SK-N-SH (cell line): ENCODE measurements around the gene PDE9A.

Source experiments
- CTCF ChIP-seq: fragments of 200-600 bp; sonication (generic); IDR thresholded peaks from 2 replicates; pipeline ENCODE4 v1.6.1; 2017; ENCODE audit warnings: antibody characterized with exemption, mild to moderate bottlenecking, moderate library complexity
- SMC3 ChIP-seq: IDR thresholded peaks from 2 replicates; pipeline ENCODE4 v1.6.1; 2012; ENCODE audit warnings: low read depth, low read length, improper control_type of control experiment
- TF ChIP-seq, protein P1 (sequence below): IDR thresholded peaks from 2 replicates; pipeline ENCODE4 v1.4.0; 2012; ENCODE audit warnings: low read depth
- TF ChIP-seq, protein P2 (sequence below): fragments of 150-350 bp; IDR thresholded peaks from 2 replicates; pipeline ENCODE4 v1.6.1; 2017; ENCODE audit warnings: antibody characterized with exemption, low read length, low read depth, borderline replicate concordance

DNA sequence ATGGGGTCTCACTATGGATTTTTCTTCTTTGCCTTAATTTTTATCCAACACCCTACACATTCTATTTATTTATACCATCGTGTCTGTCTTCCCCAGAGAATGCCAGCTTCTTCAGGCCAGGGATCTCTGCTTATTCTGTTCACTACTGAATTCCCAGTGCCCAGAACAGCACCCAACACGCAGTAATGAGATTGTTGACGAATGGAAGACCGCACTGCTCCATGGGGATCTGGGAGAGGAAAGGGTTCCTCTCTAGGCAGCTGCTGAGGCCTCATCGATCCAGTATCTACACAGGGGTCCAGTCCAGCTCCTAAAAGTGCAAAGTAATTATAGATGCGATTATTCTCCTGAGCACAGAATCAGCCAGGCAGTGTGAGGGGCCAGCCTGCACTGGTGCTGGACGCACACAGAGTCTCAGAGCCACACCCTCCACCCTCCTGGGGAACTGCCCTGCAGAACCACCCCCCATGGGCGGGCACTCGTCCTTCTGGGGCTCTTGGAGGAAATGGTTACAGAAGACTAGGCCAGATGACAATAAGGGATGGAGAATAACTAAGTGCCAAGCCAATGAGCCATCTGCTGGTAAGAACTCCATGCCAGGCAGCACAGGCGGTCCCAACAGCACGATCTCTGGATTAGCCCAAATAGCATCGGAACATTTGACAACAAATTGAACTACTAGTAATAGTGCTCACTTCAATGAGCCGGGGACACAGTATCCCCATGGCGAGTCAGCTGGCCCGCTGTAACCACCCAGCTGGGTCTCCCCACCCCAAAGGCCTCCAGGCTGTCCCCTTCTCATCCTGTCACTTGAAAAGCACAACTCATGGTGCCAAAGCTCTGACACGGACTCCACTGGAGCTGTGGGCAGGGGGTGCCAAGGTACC lies 1.7 kb upstream of the PDE9A start:
- TF ChIP-seq CTCF (no peak), SMC3 (no peak)
- TF ChIP-seq, protein P1, sequence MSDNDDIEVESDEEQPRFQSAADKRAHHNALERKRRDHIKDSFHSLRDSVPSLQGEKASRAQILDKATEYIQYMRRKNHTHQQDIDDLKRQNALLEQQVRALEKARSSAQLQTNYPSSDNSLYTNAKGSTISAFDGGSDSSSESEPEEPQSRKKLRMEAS: no peak
- TF ChIP-seq, protein P2, sequence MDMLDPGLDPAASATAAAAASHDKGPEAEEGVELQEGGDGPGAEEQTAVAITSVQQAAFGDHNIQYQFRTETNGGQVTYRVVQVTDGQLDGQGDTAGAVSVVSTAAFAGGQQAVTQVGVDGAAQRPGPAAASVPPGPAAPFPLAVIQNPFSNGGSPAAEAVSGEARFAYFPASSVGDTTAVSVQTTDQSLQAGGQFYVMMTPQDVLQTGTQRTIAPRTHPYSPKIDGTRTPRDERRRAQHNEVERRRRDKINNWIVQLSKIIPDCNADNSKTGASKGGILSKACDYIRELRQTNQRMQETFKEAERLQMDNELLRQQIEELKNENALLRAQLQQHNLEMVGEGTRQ: no peak
